Measurements from ENCODE around the gene PLEKHS1.
"Not testable (repeated sequence)": the region's sequence is repeated elsewhere in the genome, so short reads cannot be mapped to it uniquely, and the experiment has no call there.

Gene PLEKHS1

DNA sequence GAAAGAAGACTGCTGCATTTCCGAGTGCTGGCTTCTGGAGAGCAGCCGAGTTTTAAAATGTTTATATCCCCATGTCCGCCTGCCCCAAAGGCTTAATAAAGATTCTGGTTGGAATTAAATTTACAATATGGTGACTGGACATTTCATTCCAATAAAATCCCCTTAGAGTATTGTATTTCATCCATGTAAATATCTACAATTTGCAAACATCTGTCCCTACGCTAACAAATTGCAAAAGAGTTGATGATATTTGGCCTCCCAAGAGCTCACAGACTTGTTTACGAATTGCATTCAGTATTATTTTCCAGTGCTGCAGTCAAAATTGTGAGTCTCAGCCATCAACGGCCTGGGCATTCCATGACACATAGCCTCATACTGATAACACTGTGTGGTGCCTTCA, 50.1 kb downstream of the PLEKHS1 start:
- no peak for TF ChIP-seq ZNF274 (IDR thresholded peaks at IDR 0.05; ENCODE audit: low read depth, low read length)
- H3K4me3 ChIP-seq (ENCODE audit: low read length), result no peak overlapping the region

DNA sequence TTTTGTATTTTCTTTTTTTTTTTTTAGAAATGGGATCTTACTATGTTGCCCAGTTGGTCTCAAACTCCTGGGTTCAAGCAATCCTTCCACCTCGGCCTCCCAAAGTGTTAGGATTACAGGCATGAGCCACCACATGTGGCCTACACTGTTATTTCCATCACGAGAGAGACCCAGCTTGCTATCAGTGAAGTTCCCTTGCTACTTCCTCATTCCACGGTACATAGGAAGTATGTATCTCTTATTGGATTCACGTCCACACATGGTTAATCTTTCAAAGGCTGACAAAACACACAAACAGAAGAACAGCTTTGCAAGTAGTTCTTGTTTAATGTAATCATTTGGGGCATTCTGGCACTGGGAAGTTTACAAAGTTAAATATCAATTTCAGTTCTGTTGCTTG, 51.5 kb downstream of the PLEKHS1 start:
- no peak for TF ChIP-seq ZNF274 (IDR thresholded peaks at IDR 0.05; ENCODE audit: low read depth, low read length)
- no peak overlapping the region for H3K4me3 ChIP-seq (ENCODE audit: low read length)

GRCh38 chr10:113806503-113806902, 55.0 kb downstream of the PLEKHS1 start:
- no peak overlapping the region for H3K4me3 ChIP-seq (ENCODE audit: low read length)
- TF ChIP-seq ZNF274 (IDR thresholded peaks at IDR 0.05; ENCODE audit: low read depth, low read length), result no peak

GRCh38 chr10:113808168-113808567, 56.7 kb downstream of the PLEKHS1 start:
- no peak for TF ChIP-seq ZNF274 (IDR thresholded peaks at IDR 0.05; ENCODE audit: low read depth, low read length)
- H3K4me3 ChIP-seq (ENCODE audit: low read length), result no peak overlapping the region

DNA sequence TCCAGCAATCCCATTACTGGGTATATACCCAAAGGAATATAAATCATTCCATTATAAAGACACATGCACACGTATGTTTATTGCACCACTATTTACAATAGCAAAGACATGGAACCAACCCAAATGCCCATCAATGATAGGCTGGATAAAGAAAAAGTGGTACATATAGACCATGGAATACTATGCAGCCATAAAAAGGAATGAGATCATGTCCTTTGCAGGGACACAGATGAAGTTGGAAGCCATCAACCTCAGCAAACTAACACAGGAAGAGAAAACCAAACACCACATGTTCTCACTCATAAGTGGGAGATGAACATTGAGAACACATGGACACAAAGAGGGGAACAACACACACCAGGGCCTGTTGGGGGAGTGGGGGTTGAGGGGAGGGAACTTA, 63.2 kb downstream of the PLEKHS1 start:
- H3K4me3 ChIP-seq (ENCODE audit: low read length), result not testable (repeated sequence)

DNA sequence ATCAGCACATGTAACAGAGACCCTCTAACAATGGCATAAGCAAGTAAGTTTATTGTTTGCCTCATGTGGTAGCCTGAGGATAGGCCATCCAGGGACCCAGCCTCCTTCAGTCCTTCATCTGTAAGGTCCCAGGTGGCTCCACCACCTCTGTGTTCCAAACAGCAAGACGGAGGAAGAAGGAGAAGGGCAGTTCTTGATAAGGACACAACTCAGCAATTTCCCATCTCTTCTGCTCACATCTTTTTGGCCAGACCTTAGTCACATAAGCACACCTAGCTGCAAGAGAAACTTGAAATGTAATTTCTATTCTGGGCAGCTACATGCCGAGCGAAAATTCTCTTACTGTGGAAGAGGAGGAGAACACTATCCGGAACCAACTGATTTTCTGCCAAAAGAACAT, 68.5 kb downstream of the PLEKHS1 start:
- no peak overlapping the region for H3K4me3 ChIP-seq (ENCODE audit: low read length)
- TF ChIP-seq ZNF274 (IDR thresholded peaks at IDR 0.05; ENCODE audit: low read depth, low read length), result no peak

DNA sequence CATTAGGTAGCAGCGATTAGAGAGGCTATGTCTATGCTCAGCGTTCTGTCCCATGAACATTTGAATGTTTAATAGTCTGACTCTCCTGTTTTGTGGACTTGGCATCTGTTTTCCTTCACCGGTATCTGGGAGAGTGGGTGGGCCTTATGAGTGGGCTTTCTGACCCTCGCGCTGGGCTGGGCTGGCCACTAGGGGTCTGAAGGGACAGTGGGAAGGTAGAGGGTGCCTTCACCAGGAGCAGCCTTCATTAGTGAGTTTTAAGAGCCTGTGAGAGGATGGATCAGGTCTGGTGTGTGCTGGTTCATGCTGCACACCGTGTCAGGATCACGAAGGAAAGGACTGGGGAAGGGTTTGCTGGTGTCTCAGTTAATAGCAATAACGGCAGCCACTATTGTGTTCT, 69.0 kb downstream of the PLEKHS1 start:
- TF ChIP-seq ZNF274 (IDR thresholded peaks at IDR 0.05; ENCODE audit: low read depth, low read length), result no peak
- no peak overlapping the region for H3K4me3 ChIP-seq (ENCODE audit: low read length)

- H3K4me3 ChIP-seq (ENCODE audit: low read length), result not testable (repeated sequence)
These were observed 69.8 kb downstream of the PLEKHS1 start for GRCh38 chr10:113821306-113821705.

- no peak for TF ChIP-seq ZNF274 (IDR thresholded peaks at IDR 0.05; ENCODE audit: low read depth, low read length)
- H3K4me3 ChIP-seq (ENCODE audit: low read length), result no peak overlapping the region
These were observed 70.7 kb downstream of the PLEKHS1 start for GRCh38 chr10:113822174-113822573.

DNA sequence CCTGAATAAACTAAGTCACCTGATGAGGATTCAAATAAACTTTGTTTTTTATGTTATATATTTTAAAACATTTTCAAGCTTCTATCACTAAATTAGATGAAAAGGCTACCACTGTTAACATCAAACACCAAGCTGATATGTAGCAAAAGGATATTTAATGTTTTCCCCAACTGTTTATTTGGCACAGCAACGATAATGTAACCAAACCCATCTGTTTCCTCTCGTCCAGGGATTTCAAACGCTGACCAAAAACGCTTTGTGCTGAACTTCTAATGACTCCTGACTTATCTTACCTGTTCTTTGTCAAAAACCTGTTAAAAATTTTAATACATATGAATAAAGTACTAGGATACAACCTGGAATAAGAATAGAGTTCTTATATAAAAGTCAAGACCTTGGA, 71.9 kb downstream of the PLEKHS1 start:
- no peak for TF ChIP-seq ZNF274 (IDR thresholded peaks at IDR 0.05; ENCODE audit: low read depth, low read length)
- H3K4me3 ChIP-seq (ENCODE audit: low read length), result no peak overlapping the region

DNA sequence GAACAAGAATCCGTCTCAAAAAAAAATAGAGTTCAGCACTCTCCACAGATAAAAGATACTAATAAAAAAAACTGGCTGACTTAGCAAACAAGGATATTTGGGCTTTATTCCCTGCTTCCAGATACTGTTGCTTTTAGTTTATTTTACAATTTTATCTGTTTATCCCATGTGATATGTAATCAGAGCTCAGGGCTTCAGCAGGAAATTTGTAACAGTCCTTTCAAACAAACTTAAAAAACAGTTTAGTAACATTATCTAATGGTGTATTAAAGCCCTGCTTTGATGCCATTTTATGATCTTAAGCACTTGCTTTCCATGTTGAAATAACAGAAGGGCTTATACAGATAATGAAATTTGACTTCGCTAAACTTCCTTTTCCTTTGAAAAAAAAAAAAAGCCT, 74.3 kb downstream of the PLEKHS1 start:
- H3K4me3 ChIP-seq (ENCODE audit: low read length), result no peak overlapping the region
- TF ChIP-seq ZNF274 (IDR thresholded peaks at IDR 0.05; ENCODE audit: low read depth, low read length), result no peak

- H3K4me3 ChIP-seq (ENCODE audit: low read length), result not testable (repeated sequence)
These were observed 77.1 kb downstream of the PLEKHS1 start for GRCh38 chr10:113828567-113828966.
